Large intestine (tissue), 3 donors: ENCODE results near the gene NDOR1. TPM values are rescaled to one million over a fixed set of nuclear protein-coding genes. Genes with fewer than 3 reads are reported as not detected.
A peak's percentile ranks its signal among the peaks of the same experiment; 100 is the strongest.
"Not testable (repeated sequence)": the region's sequence is repeated elsewhere in the genome, so short reads cannot be mapped to it uniquely, and the experiment has no call there.

ENCODE experiments used
- DNase-seq, 2 donors: peaks; one replicate each; pipeline versions ENCODE4 v3.0.0 to v3.0.0-alpha.2; 2013
- H3K27ac ChIP-seq: one replicate; pipeline ENCODE4 v1.5.1; 2013; ENCODE audit warnings: low read length
- H3K27me3 ChIP-seq: 2 replicates; pipeline ENCODE4 v1.6.1; 2013; ENCODE audit warnings: low read length; ENCODE audit not compliant: control insufficient read depth, insufficient read depth
- H3K36me3 ChIP-seq: 2 replicates; pipeline ENCODE4 v1.6.1; 2013; ENCODE audit warnings: low read length; ENCODE audit not compliant: control insufficient read depth, insufficient read depth
- H3K4me1 ChIP-seq: one replicate; pipeline ENCODE4 v1.6.1; 2013; ENCODE audit warnings: low read length; ENCODE audit not compliant: control insufficient read depth, insufficient read depth
- H3K4me3 ChIP-seq: one replicate; pipeline ENCODE4 v1.5.1; 2013; ENCODE audit warnings: low read length
- H3K9me3 ChIP-seq: one replicate; pipeline ENCODE4 v1.6.1; 2013; ENCODE audit warnings: mild to moderate bottlenecking, low read depth, low read length, moderate library complexity; ENCODE audit not compliant: control insufficient read depth
- WGBS: methylation state at CpG from one replicate; pipeline ENCODE4 v1.1.5; 2013; ENCODE audit warnings: low lambda C conversion rate; ENCODE audit not compliant: insufficient coverage; 5-methylcytosine and 5-hydroxymethylcytosine counted together
- polyA plus RNA-seq: library from polyadenylated mRNA; unstranded; fragments of 120-200 nt; gene quantifications from one replicate; pipeline ENCODE4 v1.2.1, GENCODE V29; 2013

NDOR1 gene
- polyA plus RNA-seq, 1 donor: 12.1 TPM

GRCh38 chr9:137234055-137234697, 28.7 kb downstream of the NDOR1 start:
- H3K36me3 ChIP-seq: peaks cover 18% of the 10 kb centered on the region
- H3K27me3 ChIP-seq: no peaks in the 10 kb centered on the region
- H3K9me3 ChIP-seq: peaks cover 24% of the 10 kb centered on the region
- WGBS: no CpG with 5 or more reads among the region's 40 CpGs
- peak overlapping the region; percentile 80 for H3K4me3 ChIP-seq
- peak overlapping the region; percentile 95 for H3K27ac ChIP-seq
- peak in 1 of 2 donors; percentile 48 for DNase-seq
- peaks cover 72% of the 10 kb centered on the region for H3K4me1 ChIP-seq

- no CpG with 5 or more reads among the region's 18 CpGs for WGBS
- Histone ChIP-seq H3K4me1 (peaks cover 71% of the 10 kb centered on the region), H3K4me3 (peak overlapping the region; percentile 80), H3K36me3 (peaks cover 18% of the 10 kb centered on the region), H3K9me3 (peaks cover 24% of the 10 kb centered on the region), H3K27me3 (no peaks in the 10 kb centered on the region), H3K27ac (peak overlapping the region; percentile 95)
- DNase-seq: peak in 1 of 2 donors; percentile 28
Observed at GRCh38 chr9:137234758-137235423, 29.4 kb downstream of the NDOR1 start.

GRCh38 chr9:137235424-137236237, 30.1 kb downstream of the NDOR1 start:
- H3K27ac ChIP-seq: peak overlapping the region; percentile 95
- peaks cover 24% of the 10 kb centered on the region for H3K9me3 ChIP-seq
- no peaks in the 10 kb centered on the region for H3K27me3 ChIP-seq
- H3K4me3 ChIP-seq: peak overlapping the region; percentile 80
- WGBS: no CpG with 5 or more reads among the region's 35 CpGs
- peak in 1 of 2 donors; percentile 68 for DNase-seq
- H3K4me1 ChIP-seq: peaks cover 63% of the 10 kb centered on the region
- peaks cover 18% of the 10 kb centered on the region for H3K36me3 ChIP-seq

GRCh38 chr9:137236238-137236935, 30.9 kb downstream of the NDOR1 start:
- Histone ChIP-seq H3K27me3 (no peaks in the 10 kb centered on the region), H3K27ac (peak overlapping the region; percentile 95), H3K36me3 (peaks cover 18% of the 10 kb centered on the region), H3K9me3 (peaks cover 24% of the 10 kb centered on the region), H3K4me3 (peak overlapping the region; percentile 80), H3K4me1 (peaks cover 56% of the 10 kb centered on the region)
- no CpG with 5 or more reads among the region's 31 CpGs for WGBS
- peak; percentile 97 to 98 for DNase-seq

- peaks cover 24% of the 10 kb centered on the region for H3K9me3 ChIP-seq
- no peak for DNase-seq
- H3K4me1 ChIP-seq: peaks cover 50% of the 10 kb centered on the region
- no CpG with 5 or more reads among the region's 11 CpGs for WGBS
- H3K36me3 ChIP-seq: peaks cover 15% of the 10 kb centered on the region
- H3K27ac ChIP-seq: peak overlapping the region; percentile 95
- no peaks in the 10 kb centered on the region for H3K27me3 ChIP-seq
- peak overlapping the region; percentile 60 for H3K4me3 ChIP-seq
Observed at GRCh38 chr9:137236936-137237421, 31.5 kb downstream of the NDOR1 start.

GRCh38 chr9:137237759-137238726, 32.5 kb downstream of the NDOR1 start:
- Histone ChIP-seq H3K4me3 (peak overlapping the region; percentile 60), H3K4me1 (peaks cover 47% of the 10 kb centered on the region), H3K36me3 (peaks cover 16% of the 10 kb centered on the region), H3K9me3 (peaks cover 15% of the 10 kb centered on the region), H3K27ac (peak overlapping the region; percentile 95), H3K27me3 (no peaks in the 10 kb centered on the region)
- no CpG with 5 or more reads among the region's 13 CpGs for WGBS
- DNase-seq: peak; percentile 72 to 79

GRCh38 chr9:137239541-137240200, 34.2 kb downstream of the NDOR1 start:
- not testable (repeated sequence) for H3K9me3 ChIP-seq, DNase-seq, H3K27me3 ChIP-seq
- H3K4me3 ChIP-seq: peak overlapping the region; percentile 67
- peaks cover 24% of the 10 kb centered on the region for H3K36me3 ChIP-seq
- H3K4me1 ChIP-seq: peaks cover 61% of the 10 kb centered on the region
- no CpG with 5 or more reads among the region's 27 CpGs for WGBS
- H3K27ac ChIP-seq: peak overlapping the region; percentile 96

GRCh38 chr9:137240318-137240840, 34.9 kb downstream of the NDOR1 start:
- Histone ChIP-seq H3K4me1 (peaks cover 60% of the 10 kb centered on the region), H3K27ac (peak overlapping the region; percentile 96)
- no CpG with 5 or more reads among the region's 58 CpGs for WGBS

More at GRCh38 chr9:137240318-137240840, 34.9 kb downstream of the NDOR1 start:
- H3K4me3 ChIP-seq: peak overlapping the region; percentile 67
- peaks cover 24% of the 10 kb centered on the region for H3K36me3 ChIP-seq
- no peaks in the 10 kb centered on the region for H3K27me3 ChIP-seq
- H3K9me3 ChIP-seq: peaks cover 7% of the 10 kb centered on the region
- DNase-seq: peak; percentile 85 to 90
